ENCODE results near the gene MKLN1. TPM values are rescaled to one million over a fixed set of nuclear protein-coding genes. Genes with fewer than 3 reads are reported as not detected.
A peak's percentile ranks its signal among the peaks of the same experiment; 100 is the strongest.

MKLN1 gene
- total RNA-seq, 2 experiments from 2014 or later = 12.1 to 56.6 TPM

- Histone ChIP-seq H3K4me2 (ENCODE audit: low read length) (peak overlapping the region; percentile 95), H3K79me2 (ENCODE audit: insufficient read depth, low read depth, low read length) (peaks cover 38% of the 10 kb centered on the region), H3K4me3 (ENCODE audit: low read depth, low read length, poor library complexity, severe bottlenecking) (peak overlapping the region; percentile 99), H3K4me1 (ENCODE audit: insufficient read depth, low read length, poor library complexity, severe bottlenecking) (peaks cover 27% of the 10 kb centered on the region), H3K9me3 (ENCODE audit: low read length) (no peaks in the 10 kb centered on the region), H4K20me1 (ENCODE audit: insufficient read depth, low read length) (peaks cover 9% of the 10 kb centered on the region), H3K27ac (ENCODE audit: low read depth, low read length, poor library complexity, severe bottlenecking) (no peak overlapping the region), H3K36me3 (ENCODE audit: insufficient read depth, low read length) (no peaks in the 10 kb centered on the region), H2AFZ (ENCODE audit: low read length) (peak overlapping the region; percentile 68), H3K9me2 (ENCODE audit: insufficient read depth, low read length) (no peaks in the 10 kb centered on the region)
- ChIA-PET CTCF (ENCODE audit: unreplicated experiment) (no interaction called here), POLR2A (interaction anchor here (0.7 to 2.3 kb wide), 5 partner anchors 10 to 264 kb away, joined by 3 to 8 read pairs (median 5); no protein-coding TSS in a partner anchor)
- DNase-seq (ENCODE audit: low spot score) = no peak
- BruUV-seq (replicated peaks) = no TSS peak
- intact Hi-C loops (cut with micrococcal nuclease; ENCODE audit: unreplicated experiment) = loop anchor here (5.0 kb wide), 1 partner anchor 414 kb away; no protein-coding TSS in a partner anchor
- TF ChIP-seq EZH2phosphoT487 (IDR thresholded peaks at IDR 0.05; ENCODE audit: borderline replicate concordance, low read depth, low read length) = no peak
- no peak for TF ChIP-seq CTCF (conservative IDR thresholded peaks at IDR 0.05; ENCODE audit: low read length)
Observed at GRCh38 chr7:131326576-131326975, 1.1 kb upstream of the MKLN1 start.

- peaks cover 44% of the 10 kb centered on the region for H3K79me2 ChIP-seq (ENCODE audit: insufficient read depth, low read depth, low read length)
- H3K27ac ChIP-seq (ENCODE audit: low read depth, low read length, poor library complexity, severe bottlenecking) = peak overlapping the region; percentile 19
- TF ChIP-seq CTCF (conservative IDR thresholded peaks at IDR 0.05; ENCODE audit: low read length) (no peak), EZH2phosphoT487 (IDR thresholded peaks at IDR 0.05; ENCODE audit: borderline replicate concordance, low read depth, low read length) (no peak)
- no peaks in the 10 kb centered on the region for H3K36me3 ChIP-seq (ENCODE audit: insufficient read depth, low read length)
- H4K20me1 ChIP-seq (ENCODE audit: insufficient read depth, low read length) = peaks cover 9% of the 10 kb centered on the region
- H3K9me3 ChIP-seq (ENCODE audit: low read length) = no peaks in the 10 kb centered on the region
- peak overlapping the region; percentile 68 for H2AFZ ChIP-seq (ENCODE audit: low read length)
- TSS peak; percentile 81 for BruUV-seq (replicated peaks)
- H3K4me3 ChIP-seq (ENCODE audit: low read depth, low read length, poor library complexity, severe bottlenecking) = peak overlapping the region; percentile 99
- H3K4me1 ChIP-seq (ENCODE audit: insufficient read depth, low read length, poor library complexity, severe bottlenecking) = peaks cover 30% of the 10 kb centered on the region
- ChIA-PET CTCF (ENCODE audit: unreplicated experiment) (interaction anchor here (1.5 kb wide), 1 partner anchor 270 kb away, joined by 3 read pairs; no protein-coding TSS in a partner anchor), POLR2A (interaction anchor here (0.6 to 2.3 kb wide), 7 partner anchors 10 to 1750 kb away, joined by 3 to 8 read pairs (median 4); no protein-coding TSS in a partner anchor)
- H3K9me2 ChIP-seq (ENCODE audit: insufficient read depth, low read length) = no peaks in the 10 kb centered on the region
- DNase-seq (ENCODE audit: low spot score) = no peak
- peak overlapping the region; percentile 95 for H3K4me2 ChIP-seq (ENCODE audit: low read length)
- intact Hi-C loops (cut with micrococcal nuclease; ENCODE audit: unreplicated experiment) = loop anchor here (5.0 kb wide), 1 partner anchor 415 kb away; no protein-coding TSS in a partner anchor
Observed at GRCh38 chr7:131327049-131327625, 539 bp upstream of the MKLN1 start.
